NCI-H446 (cell line): ENCODE data around the gene MTCP1.
A peak's percentile ranks its signal among the peaks of the same experiment; 100 is the strongest.

Experiments used
- DNase-seq, 2 experiments: peaks; one replicate each; lab custom pipeline; 2025; lab: John Stamatoyannopoulos, UW

The MTCP1 gene

DNA sequence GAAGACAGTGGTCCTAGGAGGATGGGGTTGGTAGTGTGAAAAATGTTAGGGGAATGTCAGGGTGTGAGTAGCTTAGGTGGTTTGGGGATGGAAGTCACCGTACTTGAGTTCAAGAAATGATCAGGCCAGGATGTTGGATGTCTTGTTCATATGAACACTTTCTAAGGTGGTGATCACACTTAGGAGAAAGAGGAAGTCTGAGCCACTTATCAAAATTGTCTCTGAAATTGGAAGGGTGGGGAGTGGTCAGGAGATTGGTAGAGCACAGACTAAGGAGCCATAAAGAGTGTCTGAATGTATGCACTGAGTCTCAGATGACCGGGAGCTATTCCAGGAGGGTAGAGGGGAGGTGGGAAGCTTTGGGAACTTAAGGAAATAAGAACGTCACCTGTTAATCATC is 17.3 kb downstream of the MTCP1 start:
- no peak for DNase-seq

DNA sequence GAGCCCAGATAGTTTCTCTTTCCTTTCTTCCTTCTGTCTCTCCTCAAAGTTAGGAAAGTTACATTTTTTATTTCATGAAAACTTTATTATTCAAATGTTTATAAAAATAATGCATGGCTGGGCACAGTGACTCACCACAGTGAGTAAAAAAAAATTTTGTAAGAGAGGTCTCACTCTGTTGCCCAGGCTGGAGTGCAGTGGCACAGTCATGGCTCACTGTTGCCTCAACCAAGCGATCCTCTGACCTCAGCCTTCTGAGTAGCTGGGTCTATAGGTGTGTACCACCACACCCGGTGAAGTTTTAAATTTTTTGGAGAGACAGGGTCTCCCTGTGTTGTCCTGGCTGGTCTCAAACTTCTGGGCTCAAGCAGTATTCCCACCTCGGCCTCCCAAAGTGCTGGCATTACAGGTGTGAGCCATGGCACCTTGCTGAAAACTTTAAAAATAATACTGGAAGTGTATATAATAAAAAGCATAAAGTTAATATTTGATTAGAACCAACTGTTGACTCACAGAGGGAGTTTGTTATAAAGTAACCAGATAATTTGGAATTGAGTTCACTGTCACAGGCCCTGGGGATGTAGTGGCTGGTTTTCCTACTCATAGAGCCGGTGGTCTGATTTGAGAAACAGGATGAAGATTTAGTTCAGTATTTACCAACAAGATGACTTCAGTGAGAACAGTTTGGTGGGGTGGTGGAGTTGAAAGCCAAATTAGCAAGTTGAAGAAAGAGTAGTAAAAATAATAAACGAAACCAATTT is 18.0 kb downstream of the MTCP1 start:
- no peak for DNase-seq

DNA sequence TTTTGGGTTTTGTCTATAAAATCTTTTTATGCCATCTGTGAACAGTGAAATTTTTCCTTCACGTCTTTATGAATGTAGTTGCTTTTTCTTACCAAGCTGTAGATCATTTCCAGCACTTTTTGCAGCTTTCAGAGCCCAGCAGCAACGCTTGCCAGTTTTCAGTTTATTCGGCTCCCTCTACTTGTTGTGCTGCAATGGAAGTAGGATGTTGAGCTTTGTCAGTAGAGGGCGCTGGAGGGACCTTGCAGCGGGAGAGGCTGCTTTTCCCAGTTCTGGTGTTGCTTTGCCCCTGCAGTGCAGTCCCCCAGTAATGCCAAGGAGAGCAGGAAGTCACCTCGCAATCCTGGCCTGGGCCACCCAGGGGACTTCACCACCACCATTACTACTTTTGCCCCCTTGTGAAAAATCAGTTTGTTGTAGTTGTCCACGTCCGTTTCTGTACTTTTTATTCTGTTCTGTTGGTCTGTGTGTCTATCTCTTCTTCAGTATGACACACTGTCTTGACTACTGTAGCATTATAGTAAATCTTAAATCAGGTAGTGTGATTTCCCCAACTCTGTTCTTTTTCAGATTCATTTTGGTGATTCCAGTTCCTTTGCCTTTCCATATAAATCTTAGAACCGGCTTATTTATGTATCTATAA is 21.8 kb downstream of the MTCP1 start:
- DNase-seq, result peak; percentile 2 to 52

DNA sequence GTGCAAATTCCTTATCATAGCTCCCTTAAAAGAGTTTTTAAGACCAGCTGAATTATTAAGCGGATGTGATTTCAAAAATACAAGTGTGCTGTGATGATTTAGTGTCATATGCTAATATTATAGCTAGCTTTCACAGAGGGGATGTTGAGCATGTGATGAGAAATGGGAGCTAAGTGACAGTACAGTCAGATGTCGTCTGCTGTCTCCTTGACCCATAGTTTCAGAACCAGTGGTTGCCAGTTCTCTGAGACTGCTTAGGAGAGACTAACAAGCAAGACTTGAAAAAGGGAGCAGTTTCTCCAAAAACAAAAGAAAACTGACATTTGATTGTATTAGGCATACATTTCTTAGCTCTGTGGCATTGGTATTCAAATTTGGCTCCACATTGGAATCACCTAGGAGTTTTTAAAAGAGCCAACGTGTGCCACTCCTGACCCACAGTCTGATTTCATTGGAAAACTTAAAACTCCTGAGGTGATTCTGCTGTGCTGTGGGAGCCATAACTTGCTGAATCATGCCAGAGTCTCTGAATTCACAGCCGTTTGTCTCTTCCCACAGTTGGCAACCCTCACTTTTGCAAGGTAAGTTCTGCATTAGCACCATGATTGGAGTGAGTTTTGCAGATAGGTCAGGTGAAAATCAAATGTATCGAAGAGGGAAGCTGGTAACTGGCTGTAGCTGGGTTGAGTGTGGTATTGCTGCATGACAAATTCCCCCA is 24.0 kb downstream of the MTCP1 start:
- DNase-seq, result no peak

- no peak for DNase-seq
Observed at GRCh38 chrX:155046129-155046810, 24.7 kb downstream of the MTCP1 start.

DNA sequence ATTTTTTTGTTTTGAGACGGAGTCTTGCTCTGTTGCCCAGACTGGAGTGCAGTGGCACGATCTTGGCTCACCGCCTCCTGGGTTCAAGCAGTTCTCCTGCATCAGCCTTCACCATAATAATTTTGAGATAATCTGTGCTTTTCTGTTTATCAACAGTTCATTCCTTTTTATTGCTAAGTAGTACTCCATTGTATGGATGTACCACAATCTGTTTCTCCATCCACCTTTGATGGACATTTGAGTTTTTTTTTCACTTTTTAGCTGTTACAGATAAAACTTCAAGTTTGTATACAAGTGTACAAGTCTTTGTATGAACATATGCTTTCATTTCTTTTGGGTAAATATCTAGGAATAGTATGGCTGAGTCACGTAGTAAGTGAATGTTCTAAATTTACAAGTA is 35.2 kb downstream of the MTCP1 start:
- DNase-seq, result no peak

DNA sequence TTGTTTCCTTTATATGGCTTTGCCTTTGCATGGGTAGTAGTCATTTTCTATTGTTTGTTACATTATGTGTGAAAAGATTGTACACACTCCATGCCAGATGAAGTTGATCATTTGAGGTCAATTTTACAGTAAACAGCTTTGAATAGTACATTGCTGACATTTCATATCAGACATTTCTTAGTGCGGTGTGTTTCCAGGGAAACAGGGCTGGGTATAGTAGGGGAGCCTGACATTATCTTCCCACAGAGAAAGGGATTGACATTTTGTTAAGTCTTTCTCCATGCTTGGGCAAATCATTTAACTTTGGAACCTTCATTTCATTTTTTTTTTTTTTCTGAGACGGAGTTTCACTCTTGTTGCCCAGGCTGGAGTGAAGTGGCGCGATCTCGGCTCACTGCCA is 39.3 kb downstream of the MTCP1 start:
- DNase-seq, result no peak

GRCh38 chrX:155028877-155029291 is 42.1 kb downstream of the MTCP1 start:
- no peak for DNase-seq

DNA sequence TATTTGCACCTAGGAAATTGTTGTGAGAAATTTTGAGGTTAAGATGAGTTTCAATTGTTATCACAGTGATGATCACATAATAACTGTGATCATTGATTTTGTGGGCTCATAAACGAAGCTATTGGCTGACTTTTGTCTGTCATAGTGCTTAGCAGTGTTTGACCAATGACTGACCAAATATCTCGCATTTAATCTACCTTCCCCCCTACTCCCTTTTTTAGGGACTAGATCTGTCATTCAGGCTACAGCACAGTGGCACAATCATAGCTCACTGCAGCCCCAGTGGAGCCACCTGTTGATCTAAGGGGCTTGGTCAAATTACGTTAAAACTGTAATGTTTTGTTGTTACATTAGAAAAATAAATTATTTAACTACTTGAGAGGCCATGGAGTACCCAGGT is 42.8 kb downstream of the MTCP1 start:
- DNase-seq, result peak in 1 of 2 experiments; percentile 0

- DNase-seq, result peak; percentile 26 to 40
Observed at GRCh38 chrX:155027509-155028066, 43.3 kb downstream of the MTCP1 start.

DNA sequence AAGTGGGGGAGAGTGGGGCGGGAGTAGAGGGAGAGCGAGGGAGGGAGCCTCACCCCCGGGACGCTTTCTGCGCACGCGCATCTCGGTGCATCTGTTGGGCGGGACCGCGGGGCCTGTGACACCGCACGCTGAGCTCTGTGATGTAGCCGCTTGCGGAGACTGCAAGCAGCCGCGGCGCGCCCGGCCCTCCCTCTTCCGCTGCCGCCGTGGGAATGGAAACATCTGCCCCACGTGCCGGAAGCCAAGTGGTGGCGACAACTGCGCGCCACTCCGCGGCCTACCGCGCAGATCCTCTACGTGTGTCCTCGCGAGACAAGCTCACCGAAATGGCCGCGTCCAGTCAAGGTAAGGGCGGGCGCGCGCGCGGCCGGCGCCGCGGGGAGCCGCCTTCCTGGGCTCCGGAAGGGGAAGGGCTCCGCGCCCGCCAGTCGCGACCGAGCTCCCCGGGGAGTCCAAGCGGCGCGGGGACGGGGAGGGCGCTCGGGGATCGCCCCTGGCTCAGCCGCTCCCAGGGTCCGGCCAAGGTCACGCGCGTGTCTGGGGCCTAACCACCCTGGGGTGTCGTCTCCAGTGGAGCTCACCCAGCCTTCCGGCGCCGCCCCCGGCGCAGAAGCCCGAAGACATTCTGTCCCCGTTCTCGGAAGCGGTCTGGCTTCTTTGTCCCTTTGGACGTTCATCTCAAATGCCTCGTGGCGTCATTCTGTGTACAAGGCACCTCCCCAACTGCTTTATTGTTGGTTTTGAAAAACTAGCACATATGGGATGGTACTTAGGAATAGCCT is 44.0 kb downstream of the MTCP1 start, which contains the start of gene FUNDC2:
FUNDC2 (plus strand) TSS at position 118 of the 782 bp plus-strand sequence; CDS start at position 213, 95 bp downstream.
- peak; percentile 80 to 94 for DNase-seq

DNA sequence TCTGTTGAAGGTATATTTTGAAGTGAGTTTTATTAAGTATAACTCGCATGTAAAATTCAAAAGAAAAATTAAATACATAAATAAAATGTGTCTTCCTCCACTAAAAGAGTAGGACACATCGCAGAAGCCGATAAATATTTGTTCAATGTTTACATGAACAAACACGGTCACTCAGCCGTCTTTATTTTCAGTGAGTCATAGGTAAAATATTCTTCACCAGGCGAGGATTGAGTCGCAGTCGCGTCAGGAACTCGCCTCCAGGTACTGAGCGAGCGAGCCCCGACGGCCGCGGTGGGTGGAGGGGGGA is 44.6 kb downstream of the MTCP1 start:
- no peak for DNase-seq

- DNase-seq, result no peak
Observed at GRCh38 chrX:155023907-155024833, 46.8 kb downstream of the MTCP1 start.

- DNase-seq, result no peak
Observed at GRCh38 chrX:155022585-155022984, 48.4 kb downstream of the MTCP1 start, which contains the start of gene F8. TSS of gene F8 (minus strand) at chrX:155022723. CDS start at chrX:155022552, 171 bp downstream.

DNA sequence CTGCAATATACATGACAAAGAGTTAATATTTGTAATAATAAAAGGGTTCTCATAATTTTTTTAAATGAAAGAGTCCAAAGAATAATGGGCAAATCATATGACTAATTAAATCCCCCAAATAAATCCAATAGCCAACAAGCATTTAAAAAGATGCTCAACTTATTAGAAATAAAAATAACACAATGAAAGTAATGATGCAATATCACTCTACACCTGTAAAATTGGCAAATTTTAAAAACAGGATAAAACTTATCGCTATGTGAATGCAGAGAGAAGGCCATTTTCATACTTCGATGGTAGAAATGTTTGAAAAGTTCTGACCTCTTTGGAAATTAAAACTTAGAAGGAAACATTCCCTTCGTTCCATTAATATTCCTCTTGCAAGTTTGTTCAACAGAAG is 50.3 kb downstream of the MTCP1 start:
- DNase-seq, result no peak
